Stimulated activated naive CD8-positive, alpha-beta T cell treated with anti-CD3 and anti-CD28 coated beads, Interleukin-15, amount 100 ng/mL, for 72 hours (primary cell): ENCODE results near the gene CPLX1.

Experiments
- ATAC-seq: fragments of 150-1000 bp; cut with Tn5 transposase; 2 replicates; pipeline ENCODE4 v1.10.0; 2021; ENCODE audit warnings: mild to moderate bottlenecking, moderate library complexity
- DNase-seq, 2 donors: peaks; one replicate each; pipeline ENCODE4 v3.0.0; 2021 to 2022
- H3K27ac Mint-ChIP-seq, 2 donors: one replicate each; pipeline ENCODE4 v1.8.0; 2022; ENCODE audit warnings: mild to moderate bottlenecking in 2 of 2, mixed read lengths in 2 of 2, moderate library complexity in 2 of 2
- H3K27me3 Mint-ChIP-seq: one replicate; pipeline ENCODE4 v1.8.0; 2022; ENCODE audit warnings: mixed read lengths
- H3K4me1 Mint-ChIP-seq: one replicate; pipeline ENCODE4 v1.8.0; 2022; ENCODE audit warnings: mild to moderate bottlenecking, mixed read lengths
- H3K4me3 Mint-ChIP-seq, 2 donors: one replicate each; pipeline ENCODE4 v1.8.0; 2022; ENCODE audit warnings: mild to moderate bottlenecking in 2 of 2, mixed read lengths in 2 of 2, moderate library complexity in 1 of 2
- H3K9me3 Mint-ChIP-seq, 2 donors: one replicate each; pipeline ENCODE4 v1.8.0; 2022; ENCODE audit warnings: mixed read lengths in 2 of 2

Gene CPLX1

GRCh38 chr4:772776-773175 lies 53.2 kb downstream of the CPLX1 start:
- Mint-ChIP-seq H3K27me3 (no peaks in the 10 kb centered on the region), H3K27ac (no peak overlapping the region), H3K4me1 (peaks cover 46% of the 10 kb centered on the region), H3K9me3 (no peaks in the 10 kb centered on the region), H3K4me3 (no peak overlapping the region)
- DNase-seq (no peak), ATAC-seq (peak; percentile 28)

- Mint-ChIP-seq H3K4me1 (peaks cover 41% of the 10 kb centered on the region), H3K4me3 (no peak overlapping the region), H3K27ac (peak overlapping the region in 1 of 2 donors; percentile 19), H3K9me3 (no peaks in the 10 kb centered on the region), H3K27me3 (no peaks in the 10 kb centered on the region)
- no peak for DNase-seq
- ATAC-seq: no peak
These were observed 53.8 kb downstream of the CPLX1 start for GRCh38 chr4:772118-772517.

GRCh38 chr4:771464-771863 lies 54.5 kb downstream of the CPLX1 start:
- H3K27ac Mint-ChIP-seq: peak overlapping the region in 1 of 2 donors; percentile 52
- no peaks in the 10 kb centered on the region for H3K9me3 Mint-ChIP-seq
- no peak for DNase-seq
- H3K4me1 Mint-ChIP-seq: peaks cover 40% of the 10 kb centered on the region
- no peak overlapping the region for H3K4me3 Mint-ChIP-seq
- ATAC-seq: no peak
- H3K27me3 Mint-ChIP-seq: no peaks in the 10 kb centered on the region

GRCh38 chr4:770022-770421 lies 55.9 kb downstream of the CPLX1 start:
- Mint-ChIP-seq H3K27me3 (no peaks in the 10 kb centered on the region), H3K9me3 (no peaks in the 10 kb centered on the region), H3K27ac (no peak overlapping the region), H3K4me3 (no peak overlapping the region), H3K4me1 (peaks cover 26% of the 10 kb centered on the region)
- DNase-seq (no peak), ATAC-seq (no peak)

GRCh38 chr4:769511-769910 lies 56.4 kb downstream of the CPLX1 start:
- DNase-seq (no peak), ATAC-seq (no peak)
- Mint-ChIP-seq H3K4me3 (no peak overlapping the region), H3K9me3 (no peaks in the 10 kb centered on the region), H3K4me1 (peaks cover 21% of the 10 kb centered on the region), H3K27ac (no peak overlapping the region), H3K27me3 (no peaks in the 10 kb centered on the region)

GRCh38 chr4:768995-769394 lies 56.9 kb downstream of the CPLX1 start:
- Mint-ChIP-seq H3K9me3 (no peaks in the 10 kb centered on the region), H3K27ac (no peak overlapping the region), H3K27me3 (no peaks in the 10 kb centered on the region), H3K4me3 (no peak overlapping the region), H3K4me1 (peaks cover 16% of the 10 kb centered on the region)
- DNase-seq (no peak), ATAC-seq (no peak)

GRCh38 chr4:768076-768475 lies 57.9 kb downstream of the CPLX1 start:
- H3K27ac Mint-ChIP-seq: no peak overlapping the region
- ATAC-seq (no peak), DNase-seq (no peak)
- peaks cover 7% of the 10 kb centered on the region for H3K4me1 Mint-ChIP-seq
- no peaks in the 10 kb centered on the region for H3K27me3 Mint-ChIP-seq
- no peaks in the 10 kb centered on the region for H3K9me3 Mint-ChIP-seq
- no peak overlapping the region for H3K4me3 Mint-ChIP-seq

- Mint-ChIP-seq H3K4me1 (peaks cover 5% of the 10 kb centered on the region), H3K9me3 (no peaks in the 10 kb centered on the region), H3K4me3 (no peak overlapping the region), H3K27ac (no peak overlapping the region), H3K27me3 (no peaks in the 10 kb centered on the region)
- DNase-seq: no peak
- no peak for ATAC-seq
These were observed 59.2 kb downstream of the CPLX1 start for GRCh38 chr4:766559-767283.

GRCh38 chr4:766152-766515 lies 59.8 kb downstream of the CPLX1 start:
- H3K27me3 Mint-ChIP-seq: no peaks in the 10 kb centered on the region
- peaks cover 5% of the 10 kb centered on the region for H3K4me1 Mint-ChIP-seq
- ATAC-seq (no peak), DNase-seq (no peak)
- no peak overlapping the region for H3K27ac Mint-ChIP-seq
- H3K9me3 Mint-ChIP-seq: no peaks in the 10 kb centered on the region
- H3K4me3 Mint-ChIP-seq: no peak overlapping the region

GRCh38 chr4:764405-765169 lies 61.3 kb downstream of the CPLX1 start:
- Mint-ChIP-seq H3K9me3 (no peaks in the 10 kb centered on the region), H3K27me3 (no peaks in the 10 kb centered on the region), H3K4me1 (peaks cover 10% of the 10 kb centered on the region), H3K4me3 (no peak overlapping the region), H3K27ac (peak overlapping the region in 1 of 2 donors; percentile 24)
- DNase-seq (no peak), ATAC-seq (peak; percentile 20)

GRCh38 chr4:763922-764321 lies 62.0 kb downstream of the CPLX1 start:
- no peak overlapping the region for H3K4me3 Mint-ChIP-seq
- no peaks in the 10 kb centered on the region for H3K9me3 Mint-ChIP-seq
- H3K27ac Mint-ChIP-seq: no peak overlapping the region
- H3K4me1 Mint-ChIP-seq: peaks cover 10% of the 10 kb centered on the region
- no peaks in the 10 kb centered on the region for H3K27me3 Mint-ChIP-seq
- DNase-seq (no peak), ATAC-seq (peak; percentile 5)

GRCh38 chr4:763191-763810 lies 62.6 kb downstream of the CPLX1 start:
- peaks cover 10% of the 10 kb centered on the region for H3K4me1 Mint-ChIP-seq
- no peaks in the 10 kb centered on the region for H3K9me3 Mint-ChIP-seq
- ATAC-seq: no peak
- no peak overlapping the region for H3K4me3 Mint-ChIP-seq
- H3K27me3 Mint-ChIP-seq: no peaks in the 10 kb centered on the region
- H3K27ac Mint-ChIP-seq: peak overlapping the region in 1 of 2 donors; percentile 81
- no peak for DNase-seq

GRCh38 chr4:762211-763190 lies 63.4 kb downstream of the CPLX1 start:
- no peak overlapping the region for H3K4me3 Mint-ChIP-seq
- H3K4me1 Mint-ChIP-seq: peaks cover 10% of the 10 kb centered on the region
- ATAC-seq: peak; percentile 46
- no peaks in the 10 kb centered on the region for H3K27me3 Mint-ChIP-seq
- no peak for DNase-seq
- peak overlapping the region; percentile 77 to 81 for H3K27ac Mint-ChIP-seq
- H3K9me3 Mint-ChIP-seq: no peaks in the 10 kb centered on the region

GRCh38 chr4:761739-762138 lies 64.2 kb downstream of the CPLX1 start:
- Mint-ChIP-seq H3K4me3 (no peak overlapping the region), H3K9me3 (no peaks in the 10 kb centered on the region), H3K27ac (no peak overlapping the region), H3K27me3 (no peaks in the 10 kb centered on the region), H3K4me1 (peaks cover 6% of the 10 kb centered on the region)
- DNase-seq (no peak), ATAC-seq (no peak)

- no peak overlapping the region for H3K4me3 Mint-ChIP-seq
- no peaks in the 10 kb centered on the region for H3K9me3 Mint-ChIP-seq
- ATAC-seq (no peak), DNase-seq (no peak)
- peaks cover 4% of the 10 kb centered on the region for H3K4me1 Mint-ChIP-seq
- no peak overlapping the region for H3K27ac Mint-ChIP-seq
- H3K27me3 Mint-ChIP-seq: no peaks in the 10 kb centered on the region
These were observed 64.8 kb downstream of the CPLX1 start for GRCh38 chr4:761086-761485.
